ENCODE data around the gene PMM2. TPM values are rescaled to one million over a fixed set of nuclear protein-coding genes. Genes with fewer than 3 reads are reported as not detected.
A peak's percentile ranks its signal among the peaks of the same experiment; 100 is the strongest.

PMM2 gene
- total and polyA plus RNA-seq, 2 donors (not counting 3 experiments of a cell fraction or from before 2014, with no cell fraction given): 29.0 to 61.3 TPM

GRCh38 chr16:8867216-8867931, 69.7 kb downstream of the PMM2 start:
- intact Hi-C loops (cut with micrococcal nuclease) (loop anchor here (5.0 kb wide), 1 partner anchor 300 kb away; no protein-coding TSS in a partner anchor), dilution Hi-C loops (cut with MboI; ENCODE audit: extremely low pct_ligation_motif_present, low sequenced_read_pairs) (no loop called here)
- no peaks in the 10 kb centered on the region for H3K27me3 ChIP-seq (ENCODE audit: control insufficient read depth in 2 of 2, insufficient read depth in 2 of 2, low read length in 2 of 2)
- FAIRE-seq (peak; percentile 4), DNase-seq (ENCODE audit: low read depth, low spot score) (peak; percentile 45)
- peak overlapping the region; percentile 19 for H2AFZ ChIP-seq (ENCODE audit: low read depth, low read length)
- ChIA-PET POLR2A (interaction anchor here (0.7 to 1.0 kb wide), 2 partner anchors 17 to 224 kb away, joined by 3 read pairs; partner anchors contain the start of gene HAPSTR1), CTCF (interaction anchor here (1.4 to 8.0 kb wide), 4 partner anchors 12 to 39 kb away, joined by 5 to 67 read pairs (median 8); partner anchors contain the start of gene LITAFD)
- H3K4me2 ChIP-seq (ENCODE audit: insufficient read depth, low read length): peak overlapping the region; percentile 80
- peak overlapping the region; percentile 60 for H3K9ac ChIP-seq (replicated peaks; ENCODE audit: extremely low read depth, insufficient read depth, low read length)
- BruUV-seq (replicated peaks): no TSS peak
- TF ChIP-seq, protein P1, sequence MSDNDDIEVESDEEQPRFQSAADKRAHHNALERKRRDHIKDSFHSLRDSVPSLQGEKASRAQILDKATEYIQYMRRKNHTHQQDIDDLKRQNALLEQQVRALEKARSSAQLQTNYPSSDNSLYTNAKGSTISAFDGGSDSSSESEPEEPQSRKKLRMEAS (IDR thresholded peaks at IDR 0.05; ENCODE audit: insufficient read depth, insufficient read length): no peak
- TF ChIP-seq GATA2 (IDR thresholded peaks at IDR 0.05; ENCODE audit: insufficient read depth, insufficient read length, low read depth, low read length): no peak
- no peak for TF ChIP-seq JUN (IDR thresholded peaks at IDR 0.05; ENCODE audit: borderline replicate concordance, insufficient read depth, insufficient read length, low read depth)
- no peak for TF ChIP-seq MYC (IDR thresholded peaks at IDR 0.05; ENCODE audit: low read depth, low read length)
- no peak for TF ChIP-seq EZH2 (IDR thresholded peaks at IDR 0.05; ENCODE audit: borderline replicate concordance, low read depth, low read length, severe bottlenecking)
- TF ChIP-seq POLR2A (IDR thresholded peaks at IDR 0.05; ENCODE audit: low read depth, low read length): no peak
- TF ChIP-seq FOS (IDR thresholded peaks at IDR 0.05; ENCODE audit: borderline replicate concordance, insufficient read depth, low read length): no peak
- H3K4me1 ChIP-seq (ENCODE audit: control insufficient read depth, extremely low read depth, insufficient read depth, low read length): peaks cover 20% of the 10 kb centered on the region
- H3K27ac ChIP-seq (ENCODE audit: insufficient read depth, low read depth, low read length): peak overlapping the region; percentile 64
- no peaks in the 10 kb centered on the region for H3K9me3 ChIP-seq (replicated peaks; ENCODE audit: control insufficient read depth, insufficient read depth, low read length)
- H4K20me1 ChIP-seq (replicated peaks; ENCODE audit: control insufficient read depth, extremely low read depth, insufficient read depth, low read length): no peaks in the 10 kb centered on the region
- peaks cover 47% of the 10 kb centered on the region for H3K79me2 ChIP-seq (ENCODE audit: control insufficient read depth, insufficient read depth, low read length)
- H3K9me1 ChIP-seq (replicated peaks; ENCODE audit: control insufficient read depth, extremely low read depth, insufficient read depth, low read length): no peaks in the 10 kb centered on the region
- H3K4me3 ChIP-seq (replicated peaks in 1 of 3; ENCODE audit: insufficient read depth in 1 of 3, low read depth in 1 of 3, low read length in 3 of 3): peak overlapping the region; percentile 60 to 80 (median 75)
- no peaks in the 10 kb centered on the region for H3K36me3 ChIP-seq (ENCODE audit: control insufficient read depth in 2 of 2, extremely low read depth in 1 of 2, insufficient read depth in 2 of 2, low read length in 2 of 2)
